Activated T-helper 1 cell treated with anti-CD3 and anti-CD28 coated beads, Interleukin-12 subunit alpha, Interleukin-12 subunit beta, Interleukin-2, Interleukin-4 antibody, amounts not matched to agents 30 ng/mL and 10 ng/mL and 1 ng/mL, durations not matched to agents 14 hours and 24 hours and 36 hours (primary cell): Measurements from ENCODE around the gene LRP5. TPM values are rescaled to one million over a fixed set of nuclear protein-coding genes. Genes with fewer than 3 reads are reported as not detected.
"Not testable (repeated sequence)": the region's sequence is repeated elsewhere in the genome, so short reads cannot be mapped to it uniquely, and the experiment has no call there.

Experiments used
- DNase-seq: peaks from one replicate; pipeline ENCODE4 v3.0.0; 2021; ENCODE audit warnings: low spot score
- H3K27ac Mint-ChIP-seq: one replicate; pipeline ENCODE4 v1.8.0; 2021; ENCODE audit warnings: mild to moderate bottlenecking, mixed read lengths
- H3K27me3 Mint-ChIP-seq: one replicate; pipeline ENCODE4 v1.8.0; 2022; ENCODE audit warnings: mild to moderate bottlenecking, moderate library complexity, mixed read lengths; ENCODE audit not compliant: insufficient read depth
- H3K36me3 Mint-ChIP-seq: one replicate; pipeline ENCODE4 v1.8.0; 2021; ENCODE audit warnings: low read depth, mixed read lengths
- H3K4me1 Mint-ChIP-seq: one replicate; pipeline ENCODE4 v1.8.0; 2021; ENCODE audit warnings: low read depth, mixed read lengths
- H3K4me3 Mint-ChIP-seq: one replicate; pipeline ENCODE4 v1.8.0; 2021; ENCODE audit warnings: mild to moderate bottlenecking, moderate library complexity, mixed read lengths
- H3K9me3 Mint-ChIP-seq: one replicate; pipeline ENCODE4 v1.8.0; 2021; ENCODE audit warnings: mixed read lengths
- intact Hi-C: fragments of 100-400 bp; cut with micrococcal nuclease; formaldehyde crosslinking; loops from one replicate; pipeline ENCODE4 v1.15.1; 2024
- total RNA-seq: library from RNA; stranded (reverse); gene quantifications from 2 replicates; pipeline ENCODE4 v1.2.3, GENCODE V29; 2022

LRP5 gene
- total RNA-seq, 1 donor from 2014 or later = 23.9 TPM

GRCh38 chr11:68271781-68272608 is 40.4 kb upstream of the LRP5 start, which contains the start of gene C11orf24:
C11orf24 (minus strand) TSS chr11:68271973; CDS start chr11:68263767, 8,206 bp downstream.
- no peaks in the 10 kb centered on the region for H3K27me3 Mint-ChIP-seq

GRCh38 chr11:68273026-68273738 is 39.2 kb upstream of the LRP5 start:
- Mint-ChIP-seq H3K4me1 (peaks cover 23% of the 10 kb centered on the region), H3K36me3 (no peaks in the 10 kb centered on the region), H3K27ac (no peak overlapping the region), H3K4me3 (peak overlapping the region; percentile 96), H3K9me3 (no peaks in the 10 kb centered on the region), H3K27me3 (no peaks in the 10 kb centered on the region)
- intact Hi-C loops = loop anchor here (2.0 to 5.0 kb wide), 2 partner anchors 68 to 189 kb away; partner anchors contain the start of gene PPP6R3
- no peak for DNase-seq

More at GRCh38 chr11:68271781-68272608, 40.4 kb upstream of the LRP5 start, which contains the start of gene C11orf24:
- no peaks in the 10 kb centered on the region for H3K9me3 Mint-ChIP-seq
- peaks cover 3% of the 10 kb centered on the region for H3K36me3 Mint-ChIP-seq
- peak; percentile 93 for DNase-seq
- H3K4me1 Mint-ChIP-seq = peaks cover 23% of the 10 kb centered on the region
- H3K4me3 Mint-ChIP-seq = peak within 1 kb of the TSS; percentile 96
- peak within 1 kb of the TSS; percentile 93 for H3K27ac Mint-ChIP-seq
- intact Hi-C loops = loop anchor here (1.0 to 5.0 kb wide), 8 partner anchors 10 to 242 kb away; partner anchors contain the start of genes NDUFS8 and PPP6R3

GRCh38 chr11:68274306-68274705 is 38.1 kb upstream of the LRP5 start:
- intact Hi-C loops = loop anchor here (5.0 kb wide), 1 partner anchor 188 kb away; the partner anchor contains the start of gene PPP6R3
- no peaks in the 10 kb centered on the region for H3K9me3 Mint-ChIP-seq
- peak overlapping the region; percentile 59 for H3K4me3 Mint-ChIP-seq
- H3K4me1 Mint-ChIP-seq = peaks cover 23% of the 10 kb centered on the region
- no peaks in the 10 kb centered on the region for H3K27me3 Mint-ChIP-seq
- no peak overlapping the region for H3K27ac Mint-ChIP-seq
- no peak for DNase-seq
- no peaks in the 10 kb centered on the region for H3K36me3 Mint-ChIP-seq

- H3K9me3 Mint-ChIP-seq = no peaks in the 10 kb centered on the region
- peaks cover 15% of the 10 kb centered on the region for H3K4me1 Mint-ChIP-seq
- intact Hi-C loops = no loop called here
- H3K27me3 Mint-ChIP-seq = peaks cover 2% of the 10 kb centered on the region
- H3K4me3 Mint-ChIP-seq = no peak overlapping the region
- H3K36me3 Mint-ChIP-seq = no peaks in the 10 kb centered on the region
- DNase-seq = no peak
- no peak overlapping the region for H3K27ac Mint-ChIP-seq
Observed at GRCh38 chr11:68275721-68276507, 36.5 kb upstream of the LRP5 start.

- Mint-ChIP-seq H3K36me3 (no peaks in the 10 kb centered on the region), H3K4me3 (no peak overlapping the region), H3K27me3 (peaks cover 2% of the 10 kb centered on the region), H3K9me3 (no peaks in the 10 kb centered on the region), H3K4me1 (peaks cover 13% of the 10 kb centered on the region), H3K27ac (no peak overlapping the region)
- intact Hi-C loops = no loop called here
- no peak for DNase-seq
Observed at GRCh38 chr11:68276861-68277260, 35.5 kb upstream of the LRP5 start.

GRCh38 chr11:68279676-68280075 is 32.7 kb upstream of the LRP5 start:
- Mint-ChIP-seq H3K9me3 (peaks cover 6% of the 10 kb centered on the region), H3K27me3 (peaks cover 5% of the 10 kb centered on the region), H3K27ac (no peak overlapping the region), H3K36me3 (peaks cover 1% of the 10 kb centered on the region), H3K4me3 (no peak overlapping the region), H3K4me1 (peaks cover 25% of the 10 kb centered on the region)
- no peak for DNase-seq
- intact Hi-C loops = no loop called here

- H3K36me3 Mint-ChIP-seq = peaks cover 4% of the 10 kb centered on the region
- DNase-seq = peak; percentile 38
- H3K9me3 Mint-ChIP-seq = peaks cover 11% of the 10 kb centered on the region
- peaks cover 27% of the 10 kb centered on the region for H3K4me1 Mint-ChIP-seq
- H3K27me3 Mint-ChIP-seq = peaks cover 9% of the 10 kb centered on the region
- peak overlapping the region; percentile 41 for H3K4me3 Mint-ChIP-seq
- intact Hi-C loops = loop anchor here (1.0 kb wide), 1 partner anchor 10 kb away; no protein-coding TSS in a partner anchor
- peak overlapping the region; percentile 38 for H3K27ac Mint-ChIP-seq
Observed at GRCh38 chr11:68282141-68282860, 30.1 kb upstream of the LRP5 start.

- peaks cover 9% of the 10 kb centered on the region for H3K27me3 Mint-ChIP-seq
- no peak overlapping the region for H3K27ac Mint-ChIP-seq
- H3K4me1 Mint-ChIP-seq = peaks cover 27% of the 10 kb centered on the region
- peak overlapping the region; percentile 41 for H3K4me3 Mint-ChIP-seq
- intact Hi-C loops = loop anchor here (1.0 kb wide), 1 partner anchor 11 kb away; no protein-coding TSS in a partner anchor
- peaks cover 11% of the 10 kb centered on the region for H3K9me3 Mint-ChIP-seq
- DNase-seq = no peak
- peaks cover 4% of the 10 kb centered on the region for H3K36me3 Mint-ChIP-seq
Observed at GRCh38 chr11:68282861-68283230, 29.5 kb upstream of the LRP5 start.

GRCh38 chr11:68284588-68284987 is 27.8 kb upstream of the LRP5 start:
- peaks cover 27% of the 10 kb centered on the region for H3K4me1 Mint-ChIP-seq
- H3K36me3 Mint-ChIP-seq, H3K4me3 Mint-ChIP-seq, H3K27me3 Mint-ChIP-seq, DNase-seq, intact Hi-C loops, H3K27ac Mint-ChIP-seq: not testable (repeated sequence)
- peaks cover 13% of the 10 kb centered on the region for H3K9me3 Mint-ChIP-seq

- peaks cover 15% of the 10 kb centered on the region for H3K9me3 Mint-ChIP-seq
- no peak for DNase-seq
- intact Hi-C loops = no loop called here
- H3K4me3 Mint-ChIP-seq = no peak overlapping the region
- peaks cover 19% of the 10 kb centered on the region for H3K4me1 Mint-ChIP-seq
- H3K27ac Mint-ChIP-seq = no peak overlapping the region
- peaks cover 4% of the 10 kb centered on the region for H3K36me3 Mint-ChIP-seq
- peaks cover 7% of the 10 kb centered on the region for H3K27me3 Mint-ChIP-seq
Observed at GRCh38 chr11:68287419-68287818, 25.0 kb upstream of the LRP5 start.

GRCh38 chr11:68289456-68289855 is 22.9 kb upstream of the LRP5 start:
- Mint-ChIP-seq H3K9me3 (peaks cover 11% of the 10 kb centered on the region), H3K27ac (no peak overlapping the region), H3K4me1 (peaks cover 4% of the 10 kb centered on the region), H3K4me3 (no peak overlapping the region), H3K36me3 (peaks cover 4% of the 10 kb centered on the region), H3K27me3 (peaks cover 7% of the 10 kb centered on the region)
- intact Hi-C loops = no loop called here
- no peak for DNase-seq

GRCh38 chr11:68293708-68294107 is 18.7 kb upstream of the LRP5 start:
- no peak for DNase-seq
- H3K9me3 Mint-ChIP-seq = peaks cover 4% of the 10 kb centered on the region
- intact Hi-C loops = no loop called here
- H3K4me1 Mint-ChIP-seq = no peaks in the 10 kb centered on the region
- no peak overlapping the region for H3K4me3 Mint-ChIP-seq
- no peak overlapping the region for H3K27ac Mint-ChIP-seq
- H3K36me3 Mint-ChIP-seq = no peaks in the 10 kb centered on the region
- H3K27me3 Mint-ChIP-seq = peaks cover 5% of the 10 kb centered on the region
